ENCODE results near the gene GPR68.

DNA sequence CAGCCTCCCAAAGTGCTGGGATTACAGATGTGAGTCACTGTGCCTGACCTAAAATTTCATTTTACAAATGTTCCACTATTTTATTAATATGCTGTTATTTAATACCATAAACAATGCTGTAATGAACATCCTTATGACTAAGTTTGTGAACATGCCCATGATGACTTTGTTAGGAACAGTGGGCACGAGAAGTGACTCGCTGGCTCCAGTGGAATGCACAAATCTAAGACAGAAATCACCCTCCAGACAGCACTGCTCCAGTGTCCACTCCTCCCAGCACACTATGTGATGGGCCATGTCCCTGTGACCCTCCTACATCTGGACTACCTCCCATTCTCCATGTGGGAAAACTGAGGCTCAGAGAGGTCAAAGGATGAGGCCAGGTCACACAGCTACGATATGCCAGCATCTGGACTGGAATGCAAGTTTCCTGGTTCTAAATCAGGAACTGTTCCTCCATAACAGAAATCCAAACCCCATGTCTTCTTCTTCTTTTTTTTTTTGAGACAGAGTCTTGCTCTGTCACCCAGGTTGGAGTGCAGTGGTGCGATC is 57.9 kb downstream of the GPR68 start:
- TF ChIP-seq EZH2phosphoT487 (IDR thresholded peaks at IDR 0.05; ENCODE audit: unreplicated experiment), result no peak
- no peak for TF ChIP-seq EZH2 (IDR thresholded peaks at IDR 0.05; ENCODE audit: low read depth, unreplicated experiment)
- no peak for TF ChIP-seq STAT1 (IDR thresholded peaks at IDR 0.05; ENCODE audit: unreplicated experiment)
- TF ChIP-seq, protein P1, sequence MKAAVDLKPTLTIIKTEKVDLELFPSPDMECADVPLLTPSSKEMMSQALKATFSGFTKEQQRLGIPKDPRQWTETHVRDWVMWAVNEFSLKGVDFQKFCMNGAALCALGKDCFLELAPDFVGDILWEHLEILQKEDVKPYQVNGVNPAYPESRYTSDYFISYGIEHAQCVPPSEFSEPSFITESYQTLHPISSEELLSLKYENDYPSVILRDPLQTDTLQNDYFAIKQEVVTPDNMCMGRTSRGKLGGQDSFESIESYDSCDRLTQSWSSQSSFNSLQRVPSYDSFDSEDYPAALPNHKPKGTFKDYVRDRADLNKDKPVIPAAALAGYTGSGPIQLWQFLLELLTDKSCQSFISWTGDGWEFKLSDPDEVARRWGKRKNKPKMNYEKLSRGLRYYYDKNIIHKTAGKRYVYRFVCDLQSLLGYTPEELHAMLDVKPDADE (IDR thresholded peaks at IDR 0.05), result no peak
- TF ChIP-seq, protein P2, sequence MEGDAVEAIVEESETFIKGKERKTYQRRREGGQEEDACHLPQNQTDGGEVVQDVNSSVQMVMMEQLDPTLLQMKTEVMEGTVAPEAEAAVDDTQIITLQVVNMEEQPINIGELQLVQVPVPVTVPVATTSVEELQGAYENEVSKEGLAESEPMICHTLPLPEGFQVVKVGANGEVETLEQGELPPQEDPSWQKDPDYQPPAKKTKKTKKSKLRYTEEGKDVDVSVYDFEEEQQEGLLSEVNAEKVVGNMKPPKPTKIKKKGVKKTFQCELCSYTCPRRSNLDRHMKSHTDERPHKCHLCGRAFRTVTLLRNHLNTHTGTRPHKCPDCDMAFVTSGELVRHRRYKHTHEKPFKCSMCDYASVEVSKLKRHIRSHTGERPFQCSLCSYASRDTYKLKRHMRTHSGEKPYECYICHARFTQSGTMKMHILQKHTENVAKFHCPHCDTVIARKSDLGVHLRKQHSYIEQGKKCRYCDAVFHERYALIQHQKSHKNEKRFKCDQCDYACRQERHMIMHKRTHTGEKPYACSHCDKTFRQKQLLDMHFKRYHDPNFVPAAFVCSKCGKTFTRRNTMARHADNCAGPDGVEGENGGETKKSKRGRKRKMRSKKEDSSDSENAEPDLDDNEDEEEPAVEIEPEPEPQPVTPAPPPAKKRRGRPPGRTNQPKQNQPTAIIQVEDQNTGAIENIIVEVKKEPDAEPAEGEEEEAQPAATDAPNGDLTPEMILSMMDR (conservative IDR thresholded peaks at IDR 0.05; ENCODE audit: low read depth in 2 of 2), result no peak
- no peak for TF ChIP-seq POLR2AphosphoS5 (IDR thresholded peaks at IDR 0.05; ENCODE audit: low read depth)
- TF ChIP-seq CREB1 (CRISPR knock-in tag; IDR thresholded peaks at IDR 0.05; ENCODE audit: low read depth), result no peak
- TF ChIP-seq, protein P3, sequence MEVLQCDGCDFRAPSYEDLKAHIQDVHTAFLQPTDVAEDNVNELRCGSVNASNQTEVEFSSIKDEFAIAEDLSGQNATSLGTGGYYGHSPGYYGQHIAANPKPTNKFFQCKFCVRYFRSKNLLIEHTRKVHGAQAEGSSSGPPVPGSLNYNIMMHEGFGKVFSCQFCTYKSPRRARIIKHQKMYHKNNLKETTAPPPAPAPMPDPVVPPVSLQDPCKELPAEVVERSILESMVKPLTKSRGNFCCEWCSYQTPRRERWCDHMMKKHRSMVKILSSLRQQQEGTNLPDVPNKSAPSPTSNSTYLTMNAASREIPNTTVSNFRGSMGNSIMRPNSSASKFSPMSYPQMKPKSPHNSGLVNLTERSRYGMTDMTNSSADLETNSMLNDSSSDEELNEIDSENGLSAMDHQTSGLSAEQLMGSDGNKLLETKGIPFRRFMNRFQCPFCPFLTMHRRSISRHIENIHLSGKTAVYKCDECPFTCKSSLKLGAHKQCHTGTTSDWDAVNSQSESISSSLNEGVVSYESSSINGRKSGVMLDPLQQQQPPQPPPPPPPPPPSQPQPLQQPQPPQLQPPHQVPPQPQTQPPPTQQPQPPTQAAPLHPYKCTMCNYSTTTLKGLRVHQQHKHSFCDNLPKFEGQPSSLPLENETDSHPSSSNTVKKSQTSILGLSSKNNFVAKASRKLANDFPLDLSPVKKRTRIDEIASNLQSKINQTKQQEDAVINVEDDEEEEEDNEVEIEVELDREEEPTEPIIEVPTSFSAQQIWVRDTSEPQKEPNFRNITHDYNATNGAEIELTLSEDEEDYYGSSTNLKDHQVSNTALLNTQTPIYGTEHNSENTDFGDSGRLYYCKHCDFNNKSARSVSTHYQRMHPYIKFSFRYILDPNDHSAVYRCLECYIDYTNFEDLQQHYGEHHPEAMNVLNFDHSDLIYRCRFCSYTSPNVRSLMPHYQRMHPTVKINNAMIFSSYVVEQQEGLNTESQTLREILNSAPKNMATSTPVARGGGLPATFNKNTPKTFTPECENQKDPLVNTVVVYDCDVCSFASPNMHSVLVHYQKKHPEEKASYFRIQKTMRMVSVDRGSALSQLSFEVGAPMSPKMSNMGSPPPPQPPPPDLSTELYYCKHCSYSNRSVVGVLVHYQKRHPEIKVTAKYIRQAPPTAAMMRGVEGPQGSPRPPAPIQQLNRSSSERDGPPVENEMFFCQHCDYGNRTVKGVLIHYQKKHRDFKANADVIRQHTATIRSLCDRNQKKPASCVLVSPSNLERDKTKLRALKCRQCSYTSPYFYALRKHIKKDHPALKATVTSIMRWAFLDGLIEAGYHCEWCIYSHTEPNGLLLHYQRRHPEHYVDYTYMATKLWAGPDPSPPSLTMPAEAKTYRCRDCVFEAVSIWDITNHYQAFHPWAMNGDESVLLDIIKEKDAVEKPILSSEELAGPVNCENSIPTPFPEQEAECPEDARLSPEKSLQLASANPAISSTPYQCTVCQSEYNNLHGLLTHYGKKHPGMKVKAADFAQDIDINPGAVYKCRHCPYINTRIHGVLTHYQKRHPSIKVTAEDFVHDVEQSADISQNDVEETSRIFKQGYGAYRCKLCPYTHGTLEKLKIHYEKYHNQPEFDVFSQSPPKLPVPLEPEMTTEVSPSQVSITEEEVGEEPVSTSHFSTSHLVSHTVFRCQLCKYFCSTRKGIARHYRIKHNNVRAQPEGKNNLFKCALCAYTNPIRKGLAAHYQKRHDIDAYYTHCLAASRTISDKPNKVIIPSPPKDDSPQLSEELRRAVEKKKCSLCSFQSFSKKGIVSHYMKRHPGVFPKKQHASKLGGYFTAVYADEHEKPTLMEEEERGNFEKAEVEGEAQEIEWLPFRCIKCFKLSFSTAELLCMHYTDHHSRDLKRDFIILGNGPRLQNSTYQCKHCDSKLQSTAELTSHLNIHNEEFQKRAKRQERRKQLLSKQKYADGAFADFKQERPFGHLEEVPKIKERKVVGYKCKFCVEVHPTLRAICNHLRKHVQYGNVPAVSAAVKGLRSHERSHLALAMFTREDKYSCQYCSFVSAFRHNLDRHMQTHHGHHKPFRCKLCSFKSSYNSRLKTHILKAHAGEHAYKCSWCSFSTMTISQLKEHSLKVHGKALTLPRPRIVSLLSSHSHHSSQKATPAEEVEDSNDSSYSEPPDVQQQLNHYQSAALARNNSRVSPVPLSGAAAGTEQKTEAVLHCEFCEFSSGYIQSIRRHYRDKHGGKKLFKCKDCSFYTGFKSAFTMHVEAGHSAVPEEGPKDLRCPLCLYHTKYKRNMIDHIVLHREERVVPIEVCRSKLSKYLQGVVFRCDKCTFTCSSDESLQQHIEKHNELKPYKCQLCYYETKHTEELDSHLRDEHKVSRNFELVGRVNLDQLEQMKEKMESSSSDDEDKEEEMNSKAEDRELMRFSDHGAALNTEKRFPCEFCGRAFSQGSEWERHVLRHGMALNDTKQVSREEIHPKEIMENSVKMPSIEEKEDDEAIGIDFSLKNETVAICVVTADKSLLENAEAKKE (CRISPR knock-in tag; IDR thresholded peaks at IDR 0.05), result no peak
- TF ChIP-seq REST (IDR thresholded peaks at IDR 0.05; ENCODE audit: unreplicated experiment), result no peak
- no peak for TF ChIP-seq JUNB (IDR thresholded peaks at IDR 0.05; ENCODE audit: unreplicated experiment)
- TF ChIP-seq ZNF114 (CRISPR knock-in tag; IDR thresholded peaks at IDR 0.05), result no peak
- no peak for TF ChIP-seq ZNF331 (CRISPR knock-in tag; IDR thresholded peaks at IDR 0.05; ENCODE audit: low read depth)

Data from GM23338 (cell line).